A673 (cell line): ENCODE data around the gene CLCN2. TPM values are rescaled to one million over a fixed set of nuclear protein-coding genes. Genes with fewer than 3 reads are reported as not detected.

Source experiments
- BruUV-seq: library from RNA; stranded (reverse); fragments of 400-500 nt; replicated peaks from 2 replicates; lab custom pipeline; 2021; lab: Mats Ljungman, UMichigan
- CTCF ChIA-PET: fragments of 300-600 bp; sonication (Branson Sonifier 250); formaldehyde crosslinking; loops from one replicate; lab custom pipeline; 2022; ENCODE audit warnings: antibody characterized with exemption; lab: Charles Lee
- POLR2A ChIA-PET: fragments of 300-600 bp; sonication (Branson Sonifier 250); formaldehyde crosslinking; loops from one replicate; lab custom pipeline; 2022; ENCODE audit warnings: antibody characterized with exemption; ENCODE audit not compliant: low non-redundant PET; lab: Charles Lee
- DNase-seq: peaks from one replicate; pipeline ENCODE4 v3.0.0-alpha.2; 2015; ENCODE audit warnings: low spot score
- H3K27ac ChIP-seq: fragments of 200-600 bp; sonication (generic); 2 replicates; pipeline ENCODE4 v1.5.1; 2016; ENCODE audit warnings: mixed run types, low read depth, mild to moderate bottlenecking, mixed read lengths, antibody characterized with exemption, low read length; ENCODE audit not compliant: poor library complexity, severe bottlenecking
- H3K27me3 ChIP-seq: fragments of 200-600 bp; sonication (generic); replicated peaks from 2 replicates; pipeline ENCODE4 v1.6.1; 2017; ENCODE audit warnings: mixed run types, low read depth, mild to moderate bottlenecking, mixed read lengths, antibody characterized with exemption, low read length; ENCODE audit not compliant: insufficient read depth, poor library complexity
- H3K36me3 ChIP-seq: fragments of 200-600 bp; sonication (generic); 2 replicates; pipeline ENCODE4 v1.6.1; 2016; ENCODE audit warnings: mixed run types, mild to moderate bottlenecking, mixed read lengths, antibody characterized with exemption, low read length; ENCODE audit not compliant: insufficient read depth, poor library complexity, severe bottlenecking
- H3K4me1 ChIP-seq: fragments of 200-600 bp; sonication (generic); 2 replicates; pipeline ENCODE4 v1.6.1; 2017; ENCODE audit warnings: mixed run types, mild to moderate bottlenecking, mixed read lengths, antibody characterized with exemption, low read length; ENCODE audit not compliant: insufficient read depth, poor library complexity, severe bottlenecking
- H3K4me3 ChIP-seq: fragments of 200-600 bp; sonication (generic); 2 replicates; pipeline ENCODE4 v1.5.1; 2016; ENCODE audit warnings: low read depth, mixed run types, mild to moderate bottlenecking, mixed read lengths, low read length; ENCODE audit not compliant: poor library complexity, severe bottlenecking
- H3K9me3 ChIP-seq: fragments of 200-600 bp; sonication (generic); 2 replicates; pipeline ENCODE4 v1.6.1; 2016; ENCODE audit warnings: mixed run types, low read depth, mild to moderate bottlenecking, mixed read lengths, antibody characterized with exemption, low read length; ENCODE audit not compliant: poor library complexity, severe bottlenecking
- CTCF ChIP-seq: fragments of 300-800, 200-600 bp; sonication (generic); conservative IDR thresholded peaks from 2 replicates; pipeline ENCODE4 v1.5.1; 2017; ENCODE audit warnings: low read depth, mild to moderate bottlenecking, antibody characterized with exemption, low read length, moderate library complexity, mixed read lengths
- EZH2 ChIP-seq: fragments of 200-600 bp; sonication (generic); IDR thresholded peaks from 2 replicates; pipeline ENCODE4 v1.6.1; 2017; ENCODE audit warnings: borderline replicate concordance, low read depth, mild to moderate bottlenecking, mixed read lengths, antibody characterized with exemption, low read length; ENCODE audit not compliant: poor library complexity, severe bottlenecking
- intact Hi-C: fragments of 100-400 bp; cut with micrococcal nuclease; formaldehyde crosslinking; loops from one replicate; pipeline ENCODE4 v1.10.0; 2022; ENCODE audit not compliant: unreplicated experiment
- total RNA-seq: library from RNA; stranded (reverse); gene quantifications from 2 replicates; pipeline ENCODE4 v1.2.3, GENCODE V29; 2021

The CLCN2 gene
- total RNA-seq, 1 experiment from 2014 or later, result 11.2 TPM

GRCh38 chr3:184388936-184389230, 27.5 kb upstream of the CLCN2 start:
- no peak for DNase-seq
- Histone ChIP-seq H3K4me3 (no peak overlapping the region), H3K36me3 (no peaks in the 10 kb centered on the region), H3K27me3 (no peaks in the 10 kb centered on the region), H3K4me1 (no peaks in the 10 kb centered on the region), H3K9me3 (no peaks in the 10 kb centered on the region), H3K27ac (no peak overlapping the region)
- CTCF ChIA-PET, result no interaction called here
- intact Hi-C loops, result no loop called here
- TF ChIP-seq CTCF, result no peak
- TF ChIP-seq EZH2, result no peak
- POLR2A ChIA-PET, result no interaction called here
- BruUV-seq, result no TSS peak

GRCh38 chr3:184388164-184388935, 26.9 kb upstream of the CLCN2 start:
- POLR2A ChIA-PET, result no interaction called here
- TF ChIP-seq EZH2, result no peak
- TF ChIP-seq CTCF, result no peak
- Histone ChIP-seq H3K4me1 (no peaks in the 10 kb centered on the region), H3K36me3 (no peaks in the 10 kb centered on the region), H3K27ac (no peak overlapping the region), H3K27me3 (no peaks in the 10 kb centered on the region), H3K9me3 (no peaks in the 10 kb centered on the region), H3K4me3 (no peak overlapping the region)
- intact Hi-C loops, result no loop called here
- DNase-seq, result no peak
- no TSS peak for BruUV-seq
- CTCF ChIA-PET, result no interaction called here

GRCh38 chr3:184387174-184387714, 25.8 kb upstream of the CLCN2 start:
- Histone ChIP-seq H3K9me3 (no peaks in the 10 kb centered on the region), H3K27ac (no peak overlapping the region), H3K4me1 (no peaks in the 10 kb centered on the region), H3K27me3 (no peaks in the 10 kb centered on the region), H3K4me3 (no peak overlapping the region), H3K36me3 (no peaks in the 10 kb centered on the region)
- TF ChIP-seq EZH2 (no peak), CTCF (no peak)
- DNase-seq, result no peak
- ChIA-PET CTCF (no interaction called here), POLR2A (no interaction called here)
- intact Hi-C loops, result no loop called here
- BruUV-seq, result no TSS peak
